RWPE2 (cell line): ENCODE data around the gene FUZ.

Experiments
- ATAC-seq: fragments of 200-7000 bp; cut with Tn5 transposase; 3 replicates; pipeline ENCODE4 v1.9.1; 2021; ENCODE audit warnings: low read depth
- DNase-seq: peaks from one replicate; pipeline ENCODE4 v3.0.0-alpha.2; 2020; ENCODE audit warnings: low spot score
- H3K27ac ChIP-seq: fragments of 450-650 bp; 2 replicates; pipeline ENCODE4 v1.5.1; 2017; ENCODE audit warnings: mild to moderate bottlenecking; ENCODE audit not compliant: poor library complexity, severe bottlenecking
- H3K27me3 ChIP-seq: fragments of 250-450 bp; sonication (Bioruptor Pico); 2 replicates; pipeline ENCODE4 v1.5.1; 2021; ENCODE audit warnings: mild to moderate bottlenecking, moderate library complexity; ENCODE audit not compliant: insufficient read depth, poor library complexity, severe bottlenecking
- H3K36me3 ChIP-seq: fragments of 250-450 bp; sonication (Bioruptor Pico); 2 replicates; pipeline ENCODE4 v1.5.1; 2020; ENCODE audit warnings: low read depth, mild to moderate bottlenecking, moderate library complexity
- H3K4me1 ChIP-seq: fragments of 250-450 bp; sonication (Bioruptor Pico); 2 replicates; pipeline ENCODE4 v1.5.1; 2021; ENCODE audit warnings: mild to moderate bottlenecking, moderate library complexity; ENCODE audit not compliant: insufficient read depth, poor library complexity, severe bottlenecking
- H3K4me3 ChIP-seq: fragments of 250-450 bp; sonication (Bioruptor Pico); 2 replicates; pipeline ENCODE4 v1.5.1; 2021; ENCODE audit warnings: mild to moderate bottlenecking, moderate library complexity; ENCODE audit not compliant: severe bottlenecking
- H3K9me3 ChIP-seq: fragments of 250-450 bp; sonication (Bioruptor Pico); 2 replicates; pipeline ENCODE4 v1.5.1; 2021; ENCODE audit warnings: mild to moderate bottlenecking, moderate library complexity; ENCODE audit not compliant: severe bottlenecking
- TF ChIP-seq, protein P1 (sequence below): fragments of 450-650 bp; IDR thresholded peaks from one replicate; pipeline ENCODE4 v1.5.1; 2017; ENCODE audit warnings: mild to moderate bottlenecking, moderate library complexity; ENCODE audit not compliant: poor library complexity, severe bottlenecking

FUZ gene

DNA sequence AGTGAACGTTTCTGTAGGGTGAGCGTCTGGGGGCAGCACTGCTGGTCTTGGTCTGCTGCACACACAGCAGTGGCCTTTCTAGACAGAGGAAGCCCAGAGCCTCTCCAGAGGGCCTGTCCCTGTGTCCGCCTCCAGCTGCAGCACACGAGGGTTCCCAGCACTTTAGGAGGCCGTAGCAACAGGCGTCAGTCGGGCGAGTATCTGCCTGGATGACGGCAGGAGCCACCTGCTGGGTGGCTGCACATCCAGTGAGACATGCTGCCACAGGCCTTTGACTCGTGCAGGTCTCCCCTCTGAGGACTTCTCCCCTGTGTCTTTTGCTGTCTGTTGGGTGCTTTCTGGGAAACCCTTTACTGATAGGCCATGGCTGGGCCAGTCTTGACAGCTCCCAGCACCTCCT, 24.2 kb downstream of the FUZ start:
- Histone ChIP-seq H3K27me3 (no peaks in the 10 kb centered on the region), H3K4me3 (no peak overlapping the region), H3K9me3 (no peaks in the 10 kb centered on the region), H3K4me1 (no peaks in the 10 kb centered on the region), H3K27ac (no peak overlapping the region), H3K36me3 (peaks cover 40% of the 10 kb centered on the region)
- no peak for ATAC-seq
- TF ChIP-seq, protein P1, sequence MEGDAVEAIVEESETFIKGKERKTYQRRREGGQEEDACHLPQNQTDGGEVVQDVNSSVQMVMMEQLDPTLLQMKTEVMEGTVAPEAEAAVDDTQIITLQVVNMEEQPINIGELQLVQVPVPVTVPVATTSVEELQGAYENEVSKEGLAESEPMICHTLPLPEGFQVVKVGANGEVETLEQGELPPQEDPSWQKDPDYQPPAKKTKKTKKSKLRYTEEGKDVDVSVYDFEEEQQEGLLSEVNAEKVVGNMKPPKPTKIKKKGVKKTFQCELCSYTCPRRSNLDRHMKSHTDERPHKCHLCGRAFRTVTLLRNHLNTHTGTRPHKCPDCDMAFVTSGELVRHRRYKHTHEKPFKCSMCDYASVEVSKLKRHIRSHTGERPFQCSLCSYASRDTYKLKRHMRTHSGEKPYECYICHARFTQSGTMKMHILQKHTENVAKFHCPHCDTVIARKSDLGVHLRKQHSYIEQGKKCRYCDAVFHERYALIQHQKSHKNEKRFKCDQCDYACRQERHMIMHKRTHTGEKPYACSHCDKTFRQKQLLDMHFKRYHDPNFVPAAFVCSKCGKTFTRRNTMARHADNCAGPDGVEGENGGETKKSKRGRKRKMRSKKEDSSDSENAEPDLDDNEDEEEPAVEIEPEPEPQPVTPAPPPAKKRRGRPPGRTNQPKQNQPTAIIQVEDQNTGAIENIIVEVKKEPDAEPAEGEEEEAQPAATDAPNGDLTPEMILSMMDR: no peak
- no peak for DNase-seq

DNA sequence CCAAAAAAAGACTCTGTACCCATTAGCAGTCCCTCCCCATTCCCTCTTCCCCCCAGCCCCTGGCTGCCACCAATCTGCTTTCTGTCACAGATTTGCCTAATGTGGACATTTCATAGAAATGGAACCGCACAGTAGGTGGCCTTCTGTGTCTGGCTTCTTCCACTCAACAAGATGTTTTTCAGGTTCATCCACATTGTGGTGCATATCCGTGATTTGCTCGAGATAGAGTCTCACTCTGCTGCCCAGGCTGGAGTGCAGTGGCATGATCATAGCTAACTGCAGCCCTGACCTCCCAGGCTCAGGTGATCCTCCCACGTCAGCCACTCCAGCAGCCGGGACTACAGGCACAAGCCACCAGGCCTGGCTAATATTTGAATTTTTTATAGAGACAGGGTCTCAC, 25.3 kb downstream of the FUZ start:
- no peak overlapping the region for H3K4me3 ChIP-seq
- no peak for ATAC-seq
- DNase-seq: no peak
- no peaks in the 10 kb centered on the region for H3K9me3 ChIP-seq
- TF ChIP-seq, protein P1: no peak
- no peaks in the 10 kb centered on the region for H3K27me3 ChIP-seq
- peaks cover 42% of the 10 kb centered on the region for H3K36me3 ChIP-seq
- no peaks in the 10 kb centered on the region for H3K4me1 ChIP-seq
- H3K27ac ChIP-seq: no peak overlapping the region

DNA sequence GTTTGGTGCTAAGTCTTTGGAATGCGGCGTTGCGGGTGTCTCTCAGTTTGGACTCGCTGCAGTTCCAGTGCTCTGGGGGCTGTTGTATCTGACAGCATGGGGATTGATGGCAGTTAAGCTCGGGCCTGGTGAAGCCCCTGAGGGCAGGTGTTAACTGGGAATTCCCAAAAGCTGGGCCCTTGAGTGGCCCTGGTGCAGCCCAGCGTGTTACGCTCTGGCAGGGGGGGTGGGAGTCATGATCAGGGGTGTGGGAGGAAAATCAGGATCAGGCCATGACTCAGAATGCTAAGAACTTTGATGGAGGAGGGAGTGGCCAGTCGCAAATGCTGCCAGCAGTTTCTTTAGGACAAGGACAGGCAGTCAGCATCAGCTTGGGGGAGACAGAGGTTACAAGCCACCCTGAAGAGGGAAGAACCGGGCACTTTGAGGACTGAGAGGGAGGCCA, 26.7 kb downstream of the FUZ start:
- TF ChIP-seq, protein P1: no peak
- no peaks in the 10 kb centered on the region for H3K27me3 ChIP-seq
- no peaks in the 10 kb centered on the region for H3K9me3 ChIP-seq
- H3K36me3 ChIP-seq: peaks cover 44% of the 10 kb centered on the region
- no peak for DNase-seq
- peak; percentile 42; the same call in 1 of the 3 replicates for ATAC-seq
- H3K4me1 ChIP-seq: no peaks in the 10 kb centered on the region
- H3K27ac ChIP-seq: peak overlapping the region; percentile 8
- H3K4me3 ChIP-seq: no peak overlapping the region

DNA sequence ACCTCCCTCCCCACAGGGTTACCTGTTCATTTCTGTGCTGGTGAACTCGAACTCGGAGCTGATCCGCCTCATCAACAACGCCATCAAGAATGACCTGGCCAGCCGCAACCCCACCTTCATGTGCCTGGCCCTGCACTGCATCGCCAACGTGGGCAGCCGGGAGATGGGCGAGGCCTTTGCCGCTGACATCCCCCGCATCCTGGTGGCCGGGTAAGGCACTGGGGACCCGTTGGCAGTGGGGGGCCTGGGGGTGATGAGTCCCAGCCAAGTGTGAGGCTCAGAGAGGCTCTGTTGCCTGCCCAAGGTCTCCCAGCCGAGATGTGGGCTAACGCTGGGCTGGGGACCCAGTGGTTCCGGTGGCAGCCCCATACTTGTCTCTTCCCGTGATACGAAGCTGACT, 30.6 kb downstream of the FUZ start:
- Histone ChIP-seq H3K4me1 (no peaks in the 10 kb centered on the region), H3K27ac (no peak overlapping the region), H3K36me3 (peaks cover 38% of the 10 kb centered on the region), H3K27me3 (no peaks in the 10 kb centered on the region), H3K9me3 (no peaks in the 10 kb centered on the region), H3K4me3 (no peak overlapping the region)
- TF ChIP-seq, protein P1: no peak
- ATAC-seq (no peak), DNase-seq (no peak)

DNA sequence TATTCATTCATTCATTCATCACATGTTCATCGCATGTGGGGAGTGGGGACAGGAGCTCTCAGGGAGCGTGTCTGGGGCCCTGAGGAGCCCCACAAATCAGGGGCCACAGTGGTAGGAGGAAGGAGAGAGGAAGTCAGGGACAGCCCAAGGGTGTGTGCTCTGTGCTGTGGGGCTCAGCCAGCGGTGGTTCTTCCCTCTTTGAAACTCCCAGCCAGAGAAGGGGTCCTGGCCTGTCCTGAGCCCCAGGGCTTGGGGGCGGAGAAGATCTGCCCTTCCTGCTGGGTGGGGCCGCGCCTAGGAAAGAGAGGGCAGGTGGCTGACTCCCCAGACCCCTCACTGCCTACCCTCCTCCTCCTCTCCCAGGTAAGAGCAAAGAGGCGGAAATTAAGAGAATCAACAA, 31.7 kb downstream of the FUZ start:
- DNase-seq (no peak), ATAC-seq (no peak)
- Histone ChIP-seq H3K9me3 (no peaks in the 10 kb centered on the region), H3K27ac (no peak overlapping the region), H3K36me3 (peaks cover 36% of the 10 kb centered on the region), H3K4me1 (no peaks in the 10 kb centered on the region), H3K4me3 (no peak overlapping the region), H3K27me3 (no peaks in the 10 kb centered on the region)
- TF ChIP-seq, protein P1: no peak
